H1 (cell line): Measurements from ENCODE around the gene SGMS2. TPM values are rescaled to one million over a fixed set of nuclear protein-coding genes. Genes with fewer than 3 reads are reported as not detected.

Experiments used
- CTCF ChIA-PET: fragments of 300-600 bp; sonication (Branson Sonifier 250); formaldehyde crosslinking; loops from one replicate; lab custom pipeline; 2021; ENCODE audit not compliant: partially characterized antibody; lab: Charles Lee
- POLR2A ChIA-PET: fragments of 300-600 bp; sonication (Branson Sonifier 250); formaldehyde crosslinking; loops from one replicate; lab custom pipeline; 2021; ENCODE audit warnings: inconsistent platforms; ENCODE audit not compliant: partially characterized antibody; lab: Charles Lee
- DNase-seq, 2 experiments: peaks; one replicate each; pipeline versions ENCODE4 v3.0.0 to v3.0.0-alpha.2; 2010 to 2022; ENCODE audit warnings: low spot score in 2 of 2, low read depth in 1 of 2, mixed read lengths in 1 of 2
- FAIRE-seq: peaks from 2 replicates; lab custom pipeline; 2011; peaks lifted over from hg19 to GRCh38; lab: Jason Lieb, UNC
- H2AFZ ChIP-seq: 2 replicates; pipeline ENCODE4 v1.8.1; 2012; ENCODE audit warnings: low read length, inconsistent platforms
- H2AK5ac ChIP-seq: 2 replicates; pipeline ENCODE4 v1.6.1; 2013; ENCODE audit warnings: low read depth, low read length
- H2BK120ac ChIP-seq: replicated peaks from 2 replicates; pipeline ENCODE3; 2013; ENCODE audit warnings: low read depth, low read length, inconsistent platforms
- H2BK12ac ChIP-seq: 2 replicates; pipeline ENCODE4 v1.6.1; 2013; ENCODE audit warnings: low read depth, low read length
- H2BK15ac ChIP-seq: 2 replicates; pipeline ENCODE4 v1.6.1; 2013; ENCODE audit warnings: low read length
- H2BK20ac ChIP-seq: 2 replicates; pipeline ENCODE4 v1.6.1; 2013; ENCODE audit warnings: low read length
- H2BK5ac ChIP-seq: 2 replicates; pipeline ENCODE4 v1.6.1; 2013; ENCODE audit warnings: low read depth, low read length
- H3K14ac ChIP-seq: 2 replicates; pipeline ENCODE4 v1.6.1; 2013; ENCODE audit warnings: inconsistent platforms; ENCODE audit not compliant: insufficient read length
- H3K18ac ChIP-seq: 2 replicates; pipeline ENCODE4 v1.6.1; 2013; ENCODE audit warnings: low read length; ENCODE audit errors: extremely low read depth
- H3K23ac ChIP-seq: 2 replicates; pipeline ENCODE4 v1.6.1; 2013; ENCODE audit warnings: inconsistent platforms; ENCODE audit not compliant: insufficient read length
- H3K23me2 ChIP-seq: 2 replicates; pipeline ENCODE4 v1.6.1; 2013; ENCODE audit warnings: low read depth, low read length
- H3K27ac ChIP-seq: 2 replicates; pipeline ENCODE4 v1.6.1; 2011; ENCODE audit warnings: low read depth, low read length, inconsistent platforms
- H3K27me3 ChIP-seq, 4 experiments: replicated peaks in 1 of 4; 1 replicate in 1 of 4; 2 replicates in 3 of 4; pipeline versions ENCODE4 v1.6.1 to v1.8.1; 2011 to 2013; ENCODE audit warnings: low read length in 3 of 4, mild to moderate bottlenecking in 3 of 4, inconsistent platforms in 2 of 4, mixed read lengths in 2 of 4, moderate library complexity in 1 of 4; ENCODE audit not compliant: control insufficient read depth in 3 of 4, insufficient read depth in 3 of 4; ENCODE audit errors: extremely low read depth in 1 of 4
- H3K36me3 ChIP-seq, 4 experiments: 2 replicates each; pipeline versions ENCODE4 v1.6.1 to v1.8.1; 2011 to 2013; ENCODE audit warnings: mild to moderate bottlenecking in 4 of 4, low read length in 3 of 4, moderate library complexity in 2 of 4, control low read depth in 1 of 4, inconsistent platforms in 1 of 4; ENCODE audit not compliant: insufficient read depth in 4 of 4, control insufficient read depth in 2 of 4
- H3K4ac ChIP-seq: replicated peaks from 2 replicates; pipeline ENCODE3; 2013; ENCODE audit warnings: low read length, low read depth, mixed read lengths, inconsistent platforms; ENCODE audit not compliant: insufficient read length
- H3K4me1 ChIP-seq, 4 experiments: replicated peaks in 1 of 4; 1 replicate in 1 of 4; 2 replicates in 3 of 4; pipeline versions ENCODE4 v1.6.1 to v1.8.1; 2011 to 2013; ENCODE audit warnings: low read length in 3 of 4, inconsistent platforms in 2 of 4, mixed read lengths in 1 of 4; ENCODE audit not compliant: insufficient read depth in 4 of 4, control insufficient read depth in 3 of 4
- H3K4me2 ChIP-seq, 2 experiments: 2 replicates each; pipeline versions ENCODE4 v1.6.1 to v1.8.1; 2011 to 2013; ENCODE audit warnings: low read depth in 2 of 2, low read length in 2 of 2, control low read depth in 1 of 2, inconsistent platforms in 1 of 2, mild to moderate bottlenecking in 1 of 2; ENCODE audit not compliant: insufficient read depth in 1 of 2
- H3K4me3 ChIP-seq, 4 experiments: fragments of 200-600, 300-600 bp in 1 of 4; sonication (generic), shearing (Covaris generic), sonication (Bioruptor Twin) in 1 of 4; 2 replicates each; pipeline versions ENCODE4 v1.5.1 to v1.8.1; 2011 to 2016; ENCODE audit warnings: low read length in 4 of 4, low read depth in 3 of 4, control low read depth in 2 of 4, inconsistent platforms in 2 of 4, mild to moderate bottlenecking in 2 of 4, mixed read lengths in 1 of 4, moderate library complexity in 1 of 4; ENCODE audit not compliant: insufficient read depth in 2 of 4; ENCODE audit errors: extremely low read depth in 1 of 4
- H3K56ac ChIP-seq: replicated peaks from 2 replicates; pipeline ENCODE3; 2013; ENCODE audit warnings: low read depth, mild to moderate bottlenecking, mixed read lengths, low read length, inconsistent platforms; ENCODE audit not compliant: insufficient read length
- H3K79me1 ChIP-seq: 2 replicates; pipeline ENCODE4 v1.6.1; 2013; ENCODE audit warnings: low read depth, low read length, control low read depth
- H3K79me2 ChIP-seq, 2 experiments: 2 replicates each; pipeline versions ENCODE4 v1.6.1 to v1.8.1; 2012 to 2013; ENCODE audit warnings: low read length in 2 of 2, mild to moderate bottlenecking in 2 of 2, inconsistent platforms in 1 of 2; ENCODE audit not compliant: insufficient read depth in 2 of 2, control insufficient read depth in 1 of 2
- H3K9ac ChIP-seq, 4 experiments: replicated peaks in 1 of 4; 1 replicate in 1 of 4; 2 replicates in 3 of 4; pipeline versions ENCODE4 v1.6.1 to v1.8.1; 2011 to 2013; ENCODE audit warnings: low read depth in 3 of 4, low read length in 3 of 4, control low read depth in 2 of 4, mild to moderate bottlenecking in 2 of 4, moderate library complexity in 2 of 4, inconsistent platforms in 1 of 4; ENCODE audit errors: extremely low read depth in 1 of 4
- H3K9me3 ChIP-seq, 2 experiments: 2 replicates each; pipeline versions ENCODE4 v1.6.1 to v1.8.1; 2012 to 2013; ENCODE audit warnings: mild to moderate bottlenecking in 2 of 2, moderate library complexity in 2 of 2, control low read depth in 1 of 2, inconsistent platforms in 1 of 2, low read depth in 1 of 2, low read length in 1 of 2, mixed read lengths in 1 of 2; ENCODE audit not compliant: insufficient read depth in 2 of 2
- H4K20me1 ChIP-seq, 2 experiments: replicated peaks in 1 of 2; 2 replicates each; pipeline versions ENCODE3 to v1.8.1; 2011 to 2013; ENCODE audit warnings: inconsistent platforms in 2 of 2, low read length in 2 of 2, mild to moderate bottlenecking in 1 of 2; ENCODE audit not compliant: insufficient read depth in 2 of 2, control insufficient read depth in 1 of 2
- H4K5ac ChIP-seq: 2 replicates; pipeline ENCODE4 v1.6.1; 2013; ENCODE audit warnings: low read length, low read depth, mixed read lengths, inconsistent platforms; ENCODE audit not compliant: insufficient read length
- H4K8ac ChIP-seq: 2 replicates; pipeline ENCODE4 v1.8.0; 2013; ENCODE audit warnings: mild to moderate bottlenecking, moderate library complexity, low read length, inconsistent platforms; ENCODE audit not compliant: insufficient read depth; ENCODE audit errors: extremely low read depth
- H4K91ac ChIP-seq: replicated peaks from 2 replicates; pipeline ENCODE3; 2013; ENCODE audit warnings: low read length, mixed read lengths, inconsistent platforms; ENCODE audit not compliant: insufficient read length
- CBX8 ChIP-seq: fragments of 300-800, 300-1000 bp; sonication (generic); IDR thresholded peaks from 2 replicates; pipeline ENCODE4 v1.7.1; 2016; ENCODE audit warnings: low read depth, low read length, borderline replicate concordance
- EGR1 ChIP-seq: IDR thresholded peaks from 2 replicates; pipeline ENCODE4 v1.6.1; 2011; ENCODE audit warnings: low read depth, low read length, borderline replicate concordance
- GABPA ChIP-seq: IDR thresholded peaks from 2 replicates; pipeline ENCODE4 v1.6.1; 2011; ENCODE audit warnings: mild to moderate bottlenecking, low read length, moderate library complexity, borderline replicate concordance; ENCODE audit not compliant: insufficient read depth
- JUND ChIP-seq: IDR thresholded peaks from 2 replicates; pipeline ENCODE4 v1.6.1; 2011; ENCODE audit warnings: mild to moderate bottlenecking, improper control_type of control experiment, low read length
- KDM1A ChIP-seq: fragments of 200-600, 300-600 bp; sonication (generic); IDR thresholded peaks from 2 replicates; pipeline ENCODE4 v1.7.1; 2016; ENCODE audit warnings: mild to moderate bottlenecking, low read length, borderline replicate concordance
- PHF8 ChIP-seq: fragments of 200-600 bp; sonication (generic); conservative IDR thresholded peaks from 2 replicates; pipeline ENCODE4 v1.7.1; 2012; ENCODE audit warnings: low read depth, mild to moderate bottlenecking, inconsistent platforms, low read length, moderate library complexity
- SAP30 ChIP-seq: fragments of 300-600 bp; sonication (generic); IDR thresholded peaks from 2 replicates; pipeline ENCODE4 v1.7.1; 2012; ENCODE audit warnings: low read length, moderate library complexity, mild to moderate bottlenecking, inconsistent platforms; ENCODE audit not compliant: insufficient read depth, insufficient replicate concordance
- SIN3A ChIP-seq, 2 experiments: IDR thresholded peaks in 1 of 2; conservative IDR thresholded peaks in 1 of 2; 2 replicates each; pipeline ENCODE4 v1.6.1; 2011 to 2012; ENCODE audit warnings: low read length in 2 of 2, improper control_type of control experiment in 1 of 2, low read depth in 1 of 2, mild to moderate bottlenecking in 1 of 2
- SP4 ChIP-seq: IDR thresholded peaks from 2 replicates; pipeline ENCODE4 v1.6.1; 2012; ENCODE audit warnings: low read length, inconsistent platforms
- SRF ChIP-seq: IDR thresholded peaks from 2 replicates; pipeline ENCODE4 v1.6.1; 2011; ENCODE audit warnings: mild to moderate bottlenecking, low read depth, low read length, moderate library complexity
- TAF7 ChIP-seq: optimal IDR thresholded peaks from 2 replicates; pipeline ENCODE3; 2011; ENCODE audit warnings: low read depth, mild to moderate bottlenecking, inconsistent platforms, low read length, moderate library complexity, borderline replicate concordance
- WGBS, 2 experiments: shearing (Covaris generic) in 1 of 2; methylation state at CpG; one replicate each; pipeline versions ENCODE4 v1.1.6 to v1.1.7; 2013 to 2015; ENCODE audit warnings: low lambda C conversion rate in 2 of 2, mixed read lengths in 2 of 2, inconsistent platforms in 1 of 2, low coverage in 1 of 2, missing lambda C conversion rate in 1 of 2; ENCODE audit not compliant: insufficient replicate concordance in 2 of 2, insufficient coverage in 1 of 2, insufficient read length in 1 of 2; ENCODE audit errors: extremely low coverage in 1 of 2, missing lambda C conversion rate in 1 of 2; 5-methylcytosine and 5-hydroxymethylcytosine counted together
- polyA plus RNA-seq, 7 experiments: library from polyadenylated mRNA; depleted of rRNA in 3 of 7; stranded (reverse) in 5 of 7; unstranded in 2 of 7; fragments of >200 nt in 5 of 7; fragments of 200-250 nt in 2 of 7; gene quantifications; 1 replicate in 5 of 7; 2 replicates in 1 of 7; 4 replicates in 1 of 7; pipeline versions ENCODE4 v1.2.1 to v1.2.3, GENCODE V29; 2011 to 2013; ENCODE audit warnings: missing spikeins in 2 of 7, mixed read lengths in 2 of 7
- total RNA-seq: library from RNA; stranded (reverse); fragmentation: NEBNext Ultra II Directional; extraction: Animal tissue kit (Norgen Biotek cat#: 25700); gene quantifications from 2 replicates; pipeline ENCODE4 v1.2.1, GENCODE V29; 2021
- TF ChIP-seq, protein P1 (sequence below): IDR thresholded peaks from 2 replicates; pipeline ENCODE4 v1.6.1; 2011; ENCODE audit warnings: low read depth, mild to moderate bottlenecking, low read length; ENCODE audit not compliant: insufficient read depth

The SGMS2 gene
- total and polyA plus RNA-seq, 2 of the 8 experiments (the other 6 are each of a cell fraction or from before 2014, with no cell fraction given) = 0.04 to 1.3 TPM

DNA sequence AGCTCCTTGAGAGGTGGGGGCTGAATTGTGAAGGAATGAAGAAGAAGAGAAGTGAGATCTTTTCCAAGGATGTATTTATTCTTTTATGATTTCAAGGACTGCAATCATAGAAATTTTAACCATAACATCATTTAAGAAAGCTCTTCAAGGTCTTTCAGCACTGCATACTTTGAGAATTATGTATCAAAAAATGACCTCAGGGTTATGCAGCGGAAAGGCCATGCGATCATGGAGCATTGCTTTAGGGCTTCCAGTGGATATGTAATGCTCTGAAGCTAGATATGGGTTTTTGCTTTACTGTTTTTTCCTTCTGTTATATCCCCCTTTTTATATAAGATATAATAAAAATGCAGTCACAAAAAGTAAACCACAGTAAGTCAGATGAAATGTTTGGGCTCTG is 38.7 kb downstream of the SGMS2 start:
- Histone ChIP-seq H3K4me1 (peaks cover 0 to 9% (median 1%) of the 10 kb centered on the region in 4 experiments; a peak in 3 of 7 replicates), H4K20me1 (no peaks in the 10 kb centered on the region), H3K56ac (no peak overlapping the region), H2BK5ac (no peak overlapping the region), H2AFZ (no peak overlapping the region), H3K79me1 (no peaks in the 10 kb centered on the region), H3K4me3 (no peak overlapping the region), H3K4ac (no peak overlapping the region), H3K4me2 (no peak overlapping the region), H2AK5ac (no peak overlapping the region), H3K27ac (no peak overlapping the region), H3K36me3 (no peaks in the 10 kb centered on the region; a peak in 1 of 8 replicates), H3K79me2 (no peaks in the 10 kb centered on the region), H3K9me3 (no peaks in the 10 kb centered on the region), H3K14ac (no peak overlapping the region), H2BK20ac (no peak overlapping the region), H3K27me3 (peaks cover 0 to 1% (median 0%) of the 10 kb centered on the region in 4 experiments; a peak in 1 of 7 replicates), H3K23ac (no peak overlapping the region), H4K8ac (no peak overlapping the region), H4K91ac (no peak overlapping the region), H2BK120ac (no peak overlapping the region), H4K5ac (no peak overlapping the region), H3K18ac (no peak overlapping the region), H2BK12ac (no peak overlapping the region), H2BK15ac (no peak overlapping the region), H3K23me2 (no peaks in the 10 kb centered on the region), H3K9ac (no peak overlapping the region)
- 94% methylated on average over 2 of the region's 2 CpGs; no CpG with 5 or more reads in 1 of the 2 experiments for WGBS, 2 experiments
- DNase-seq = no peak
- FAIRE-seq = no peak
- POLR2A ChIA-PET = no interaction called here
- CTCF ChIA-PET = interaction anchor here (1.5 to 1.7 kb wide), 2 partner anchors 37 to 126 kb away, joined by 4 read pairs; no protein-coding TSS in a partner anchor
- TF ChIP-seq, protein P1, sequence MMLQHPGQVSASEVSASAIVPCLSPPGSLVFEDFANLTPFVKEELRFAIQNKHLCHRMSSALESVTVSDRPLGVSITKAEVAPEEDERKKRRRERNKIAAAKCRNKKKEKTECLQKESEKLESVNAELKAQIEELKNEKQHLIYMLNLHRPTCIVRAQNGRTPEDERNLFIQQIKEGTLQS = no peak
- TF ChIP-seq TAF7 (no peak), KDM1A (no peak), SRF (no peak), PHF8 (no peak), CBX8 (no peak), SAP30 (no peak), GABPA (no peak), JUND (no peak), SIN3A (conservative IDR thresholded peaks at IDR 0.05 in 1 of 2, IDR thresholded peaks at IDR 0.05 in 1 of 2; ENCODE audit: low read depth in 1 of 2, low read length in 2 of 2) (no peak), EGR1 (no peak), SP4 (no peak)
